ENCODE data around the gene MIGA2.
A peak's percentile ranks its signal among the peaks of the same experiment; 100 is the strongest.

The MIGA2 gene

GRCh38 chr9:129080298-129080600, 43.8 kb downstream of the MIGA2 start (continued):
- TF ChIP-seq ZNF280D (tag by site-specific recombination; IDR thresholded peaks at IDR 0.05) (no peak), ZBTB44 (tag by site-specific recombination; IDR thresholded peaks at IDR 0.05) (no peak), ZNF280C (tag by site-specific recombination; IDR thresholded peaks at IDR 0.05) (no peak), ZNF791 (tag by site-specific recombination; IDR thresholded peaks at IDR 0.05) (no peak), ZNF664 (tag by site-specific recombination; IDR thresholded peaks at IDR 0.05) (no peak), SALL2 (tag by site-specific recombination; IDR thresholded peaks at IDR 0.05; ENCODE audit: borderline replicate concordance) (no peak), ZNF645 (tag by site-specific recombination; IDR thresholded peaks at IDR 0.05) (no peak), ZNF610 (tag by site-specific recombination; IDR thresholded peaks at IDR 0.05; ENCODE audit: borderline replicate concordance) (0 out of 2 replicates have a peak, but pooled peaks have one; percentile 32), ZBTB48 (tag by site-specific recombination; IDR thresholded peaks at IDR 0.05) (no peak), ZNF202 (tag by site-specific recombination; IDR thresholded peaks at IDR 0.05; ENCODE audit: borderline replicate concordance) (no peak), ZNF660 (tag by site-specific recombination; IDR thresholded peaks at IDR 0.05) (0 out of 2 replicates have a peak, but pooled peaks have one; percentile 40), KLF17 (tag by site-specific recombination; IDR thresholded peaks at IDR 0.05) (0 out of 2 replicates have a peak, but pooled peaks have one; percentile 20), ZNF16 (tag by site-specific recombination; IDR thresholded peaks at IDR 0.05; ENCODE audit: low read depth) (no peak), ZFP37 (tag by site-specific recombination; IDR thresholded peaks at IDR 0.05) (0 out of 2 replicates have a peak, but pooled peaks have one; percentile 21), ZNF19 (tag by site-specific recombination; IDR thresholded peaks at IDR 0.05; ENCODE audit: low read depth) (no peak), HOXC10 (CRISPR knock-in tag; IDR thresholded peaks at IDR 0.05) (no peak), ZNF423 (tag by site-specific recombination; IDR thresholded peaks at IDR 0.05) (0 out of 2 replicates have a peak, but pooled peaks have one; percentile 31), ZNF112 (tag by site-specific recombination; IDR thresholded peaks at IDR 0.05) (no peak), ZNF416 (tag by site-specific recombination; IDR thresholded peaks at IDR 0.05) (no peak), ZNF394 (tag by site-specific recombination; IDR thresholded peaks at IDR 0.05; ENCODE audit: borderline replicate concordance) (peak; percentile 39; the same call in 1 of the 2 replicates), ZBTB26 (tag by site-specific recombination; optimal IDR thresholded peaks at IDR 0.05) (no peak), ZNF398 (tag by site-specific recombination; IDR thresholded peaks at IDR 0.05) (no peak)
